ENCODE data around the gene EBLN1. TPM values are rescaled to one million over a fixed set of nuclear protein-coding genes. Genes with fewer than 3 reads are reported as not detected.

Gene EBLN1
- total and polyA plus RNA-seq, 9 of the 15 experiments (the other 6 are each of a cell fraction or from before 2014, with no cell fraction given) = 0.06 to 3.1 (median 0.80) TPM

GRCh38 chr10:22228943-22229801, 11.4 kb upstream of the EBLN1 start (continued):
- TF ChIP-seq STAG1 (CRISPR knock-in tag; IDR thresholded peaks at IDR 0.05; ENCODE audit: borderline replicate concordance) (no peak), ZNF212 (CRISPR knock-in tag; IDR thresholded peaks at IDR 0.05) (no peak), ZNF253 (CRISPR knock-in tag; conservative IDR thresholded peaks at IDR 0.05) (no peak), ZFX (CRISPR knock-in tag; IDR thresholded peaks at IDR 0.05) (peak; percentile 100), MTA3 (IDR thresholded peaks at IDR 0.05; ENCODE audit: borderline replicate concordance) (no peak; the same call in 1 of the 2 replicates), MGA (IDR thresholded peaks at IDR 0.05) (peak; percentile 79), ZNF518B (CRISPR knock-in tag; IDR thresholded peaks at IDR 0.05) (0 out of 2 replicates have a peak, but pooled peaks have one; percentile 27), POLR2H (tag; IDR thresholded peaks at IDR 0.05; ENCODE audit: low read depth) (peak; percentile 100), STAT5A (IDR thresholded peaks at IDR 0.05; ENCODE audit: borderline replicate concordance, low read length) (no peak; the same call in 1 of the 2 replicates), TCF3 (CRISPR knock-in tag; IDR thresholded peaks at IDR 0.05) (peak; percentile 35; the same call in 1 of the 2 replicates), SRSF9 (IDR thresholded peaks at IDR 0.05; ENCODE audit: borderline replicate concordance, low read depth, low read length) (no peak), PHB (CRISPR knock-in tag; IDR thresholded peaks at IDR 0.05) (no peak), ETV5 (CRISPR knock-in tag; IDR thresholded peaks at IDR 0.05; ENCODE audit: low read depth) (peak; percentile 79)

Data from K562 (cell line).